ENCODE measurements around the gene UGT1A3. TPM values are rescaled to one million over a fixed set of nuclear protein-coding genes. Genes with fewer than 3 reads are reported as not detected.

The UGT1A3 gene
- total and polyA plus RNA-seq, 7 donors: not detected

DNA sequence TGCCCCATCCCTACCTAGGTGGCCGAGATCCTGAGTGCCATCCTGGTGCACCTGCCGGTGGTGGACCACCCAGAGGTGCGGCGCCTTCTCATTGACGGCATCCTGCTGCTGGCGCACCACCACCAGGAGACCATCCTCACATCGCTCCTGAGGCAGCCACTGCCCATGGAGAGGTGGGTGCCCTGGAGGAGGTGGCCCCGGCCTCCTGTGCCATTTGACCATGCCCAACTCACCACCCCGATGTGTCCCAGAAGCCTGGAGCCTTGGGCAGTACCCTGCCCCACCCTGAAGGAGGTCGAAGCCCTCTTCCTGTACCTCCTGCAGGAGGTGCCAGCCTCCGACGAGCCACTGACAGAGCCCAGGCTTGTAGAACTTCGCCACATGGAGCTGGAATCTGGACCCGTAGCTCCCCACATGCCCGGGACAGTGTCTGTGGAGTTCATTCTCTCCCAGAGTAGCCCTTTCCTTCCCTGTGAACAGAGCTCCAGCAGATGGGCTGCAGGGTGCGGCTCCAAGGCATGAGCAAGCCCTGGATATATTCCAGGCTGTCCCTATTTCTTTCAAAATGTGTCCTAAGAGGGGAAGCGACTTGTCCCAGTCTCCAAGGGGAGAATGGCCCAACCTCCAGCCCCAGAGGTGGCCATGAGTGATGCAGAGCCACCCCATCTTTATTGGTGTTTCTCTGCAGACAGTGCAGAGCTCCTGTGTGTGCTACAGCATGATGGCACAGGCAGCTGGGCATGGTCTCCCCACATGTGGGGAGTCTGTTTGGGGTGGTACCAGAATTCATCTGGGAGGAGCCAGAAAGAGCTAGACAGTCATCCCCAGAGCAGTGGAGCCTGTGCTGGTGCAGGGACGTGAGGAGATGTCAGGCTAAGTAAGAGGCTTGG is 91.3 kb downstream of the UGT1A3 start:
- ATAC-seq (no peak), DNase-seq (no peak)
- WGBS, 3 donors: 64 to 75% (median 73%) methylated on average over 16 to 18 of the region's 18 CpGs
- TF ChIP-seq, protein P1, sequence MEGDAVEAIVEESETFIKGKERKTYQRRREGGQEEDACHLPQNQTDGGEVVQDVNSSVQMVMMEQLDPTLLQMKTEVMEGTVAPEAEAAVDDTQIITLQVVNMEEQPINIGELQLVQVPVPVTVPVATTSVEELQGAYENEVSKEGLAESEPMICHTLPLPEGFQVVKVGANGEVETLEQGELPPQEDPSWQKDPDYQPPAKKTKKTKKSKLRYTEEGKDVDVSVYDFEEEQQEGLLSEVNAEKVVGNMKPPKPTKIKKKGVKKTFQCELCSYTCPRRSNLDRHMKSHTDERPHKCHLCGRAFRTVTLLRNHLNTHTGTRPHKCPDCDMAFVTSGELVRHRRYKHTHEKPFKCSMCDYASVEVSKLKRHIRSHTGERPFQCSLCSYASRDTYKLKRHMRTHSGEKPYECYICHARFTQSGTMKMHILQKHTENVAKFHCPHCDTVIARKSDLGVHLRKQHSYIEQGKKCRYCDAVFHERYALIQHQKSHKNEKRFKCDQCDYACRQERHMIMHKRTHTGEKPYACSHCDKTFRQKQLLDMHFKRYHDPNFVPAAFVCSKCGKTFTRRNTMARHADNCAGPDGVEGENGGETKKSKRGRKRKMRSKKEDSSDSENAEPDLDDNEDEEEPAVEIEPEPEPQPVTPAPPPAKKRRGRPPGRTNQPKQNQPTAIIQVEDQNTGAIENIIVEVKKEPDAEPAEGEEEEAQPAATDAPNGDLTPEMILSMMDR (IDR thresholded peaks at IDR 0.05): no peak
- no peaks in the 10 kb centered on the region for H3K4me1 ChIP-seq
- H3K36me3 ChIP-seq (ENCODE audit: insufficient read depth in 1 of 2, low read depth in 1 of 2): no peaks in the 10 kb centered on the region
- no peak overlapping the region for H3K4me3 ChIP-seq
- H3K9me3 ChIP-seq: no peaks in the 10 kb centered on the region
- peaks cover 0 to 4% (median 0%) of the 10 kb centered on the region in 3 donors for H3K27me3 ChIP-seq (ENCODE audit: insufficient read depth in 3 of 3, low read length in 2 of 3)
- intact Hi-C loops (cut with DNase I): no loop called here
- H3K27ac ChIP-seq: no peak overlapping the region

- Histone ChIP-seq H3K27ac (no peak overlapping the region), H3K27me3 (ENCODE audit: insufficient read depth in 3 of 3, low read length in 2 of 3) (peaks cover 0 to 4% (median 0%) of the 10 kb centered on the region in 3 donors), H3K4me1 (no peaks in the 10 kb centered on the region), H3K9me3 (no peaks in the 10 kb centered on the region), H3K36me3 (ENCODE audit: insufficient read depth in 1 of 2, low read depth in 1 of 2) (no peaks in the 10 kb centered on the region), H3K4me3 (no peak overlapping the region)
- ATAC-seq (no peak), DNase-seq (no peak)
- TF ChIP-seq, protein P1 (IDR thresholded peaks at IDR 0.05): no peak
- WGBS, 3 donors: 64 to 76% (median 69%) methylated on average over 6 of the region's 6 CpGs
- intact Hi-C loops (cut with DNase I): no loop called here
Measured at GRCh38 chr2:233820774-233821105, 91.9 kb downstream of the UGT1A3 start.

DNA sequence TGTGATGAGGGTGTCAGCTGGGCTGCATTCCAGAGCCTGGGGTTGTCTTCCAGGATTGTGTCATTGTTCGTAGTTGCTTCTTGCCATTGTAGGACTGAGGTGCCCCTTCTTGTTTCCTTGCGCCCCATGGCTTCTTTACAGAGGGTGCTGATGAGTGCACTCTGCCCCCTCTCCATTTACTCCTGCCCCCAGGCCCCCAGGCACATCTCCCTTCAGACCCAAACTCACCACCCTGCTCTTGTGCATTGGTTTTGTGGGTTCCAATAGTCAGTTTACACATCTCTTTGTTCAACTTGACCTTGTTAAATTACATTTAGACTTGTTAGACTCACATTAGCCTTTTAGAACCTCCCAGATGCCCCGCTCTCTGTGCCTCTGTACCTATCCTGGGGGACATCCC is 92.4 kb downstream of the UGT1A3 start:
- TF ChIP-seq, protein P1 (IDR thresholded peaks at IDR 0.05): no peak
- intact Hi-C loops (cut with DNase I): no loop called here
- no peak overlapping the region for H3K27ac ChIP-seq
- DNase-seq (no peak), ATAC-seq (no peak)
- H3K9me3 ChIP-seq: no peaks in the 10 kb centered on the region
- no peaks in the 10 kb centered on the region for H3K36me3 ChIP-seq (ENCODE audit: insufficient read depth in 1 of 2, low read depth in 1 of 2)
- no peaks in the 10 kb centered on the region for H3K4me1 ChIP-seq
- 80 to 90% (median 84%) methylated on average over 3 of the region's 3 CpGs for WGBS, 3 donors
- H3K4me3 ChIP-seq: no peak overlapping the region
- H3K27me3 ChIP-seq (ENCODE audit: insufficient read depth in 3 of 3, low read length in 2 of 3): peaks cover 0 to 4% (median 0%) of the 10 kb centered on the region in 3 donors

DNA sequence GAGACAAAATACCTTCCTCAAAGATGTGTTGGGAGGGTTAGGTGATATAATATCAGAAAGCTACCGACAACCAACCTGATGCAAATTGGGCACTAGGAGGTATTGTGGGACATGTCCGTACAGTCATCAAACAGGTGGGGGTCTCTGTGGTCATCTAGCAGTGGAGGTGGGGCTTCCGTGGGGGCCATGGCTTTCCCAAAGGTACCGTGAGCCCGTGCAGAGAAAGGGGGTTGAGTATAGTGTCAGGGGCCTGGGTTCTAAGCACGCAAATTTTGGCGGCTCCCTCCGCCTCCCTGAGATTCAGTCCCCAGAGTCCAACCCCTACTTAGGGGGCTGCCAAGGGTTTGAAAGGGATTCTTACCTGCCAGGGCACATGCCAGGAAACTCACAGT is 92.9 kb downstream of the UGT1A3 start:
- 87 to 91% (median 90%) methylated on average over 8 of the region's 8 CpGs for WGBS, 3 donors
- TF ChIP-seq, protein P1 (IDR thresholded peaks at IDR 0.05): no peak
- DNase-seq: no peak
- Histone ChIP-seq H3K36me3 (ENCODE audit: insufficient read depth in 1 of 2, low read depth in 1 of 2) (no peaks in the 10 kb centered on the region), H3K27ac (no peak overlapping the region), H3K9me3 (no peaks in the 10 kb centered on the region), H3K4me3 (no peak overlapping the region), H3K27me3 (ENCODE audit: insufficient read depth in 3 of 3, low read length in 2 of 3) (peaks cover 0 to 4% (median 0%) of the 10 kb centered on the region in 3 donors), H3K4me1 (no peaks in the 10 kb centered on the region)
- intact Hi-C loops (cut with DNase I): no loop called here
- ATAC-seq: no peak

Data from psoas muscle (tissue), 8 donors.